Fibroblast of the aortic adventitia (primary cell): ENCODE data around the gene SETD5. TPM values are rescaled to one million over a fixed set of nuclear protein-coding genes. Genes with fewer than 3 reads are reported as not detected.
A peak's percentile ranks its signal among the peaks of the same experiment; 100 is the strongest.

ENCODE experiments used
- DNase-seq: peaks from one replicate; pipeline ENCODE4 v3.0.0-alpha.2; 2010; ENCODE audit warnings: low read depth
- H3K4me3 ChIP-seq: 2 replicates; pipeline ENCODE4 v1.5.1; 2011; ENCODE audit warnings: low read depth, mild to moderate bottlenecking, control low read depth, low read length, moderate library complexity
- total RNA-seq: library from RNA; depleted of rRNA; stranded (reverse); fragments of >200 nt; gene quantifications from 2 replicates; pipeline ENCODE4 v1.2.3, GENCODE V29; 2012; ENCODE audit warnings: low replicate concordance
- TF ChIP-seq, protein P1 (sequence below): IDR thresholded peaks from 2 replicates; pipeline ENCODE4 v1.5.1; 2011; ENCODE audit warnings: mild to moderate bottlenecking, low read length, control low read depth, inconsistent platforms; ENCODE audit not compliant: insufficient read depth

SETD5 gene
- total RNA-seq, 1 donor: 80.2 TPM

DNA sequence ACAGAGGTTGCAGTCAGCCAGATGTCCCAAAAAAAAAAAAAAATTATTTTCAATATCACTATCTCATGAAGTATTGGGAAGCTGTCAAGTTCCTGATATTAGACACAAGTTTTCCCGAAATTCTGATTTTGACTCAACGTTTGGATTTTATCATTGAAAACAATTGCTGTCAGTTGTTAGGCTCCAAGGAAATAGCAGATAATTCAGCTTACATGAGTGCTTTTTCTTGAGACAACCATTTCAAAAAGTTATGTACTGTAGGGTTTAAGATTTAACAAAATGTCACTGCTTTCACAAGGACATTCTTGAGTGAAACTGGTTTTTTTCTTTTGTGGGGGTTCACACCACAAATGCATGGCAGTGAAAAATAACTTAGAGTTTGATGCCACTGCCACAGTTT, 9.3 kb upstream of the SETD5 start:
- no peak overlapping the region for H3K4me3 ChIP-seq
- TF ChIP-seq, protein P1, sequence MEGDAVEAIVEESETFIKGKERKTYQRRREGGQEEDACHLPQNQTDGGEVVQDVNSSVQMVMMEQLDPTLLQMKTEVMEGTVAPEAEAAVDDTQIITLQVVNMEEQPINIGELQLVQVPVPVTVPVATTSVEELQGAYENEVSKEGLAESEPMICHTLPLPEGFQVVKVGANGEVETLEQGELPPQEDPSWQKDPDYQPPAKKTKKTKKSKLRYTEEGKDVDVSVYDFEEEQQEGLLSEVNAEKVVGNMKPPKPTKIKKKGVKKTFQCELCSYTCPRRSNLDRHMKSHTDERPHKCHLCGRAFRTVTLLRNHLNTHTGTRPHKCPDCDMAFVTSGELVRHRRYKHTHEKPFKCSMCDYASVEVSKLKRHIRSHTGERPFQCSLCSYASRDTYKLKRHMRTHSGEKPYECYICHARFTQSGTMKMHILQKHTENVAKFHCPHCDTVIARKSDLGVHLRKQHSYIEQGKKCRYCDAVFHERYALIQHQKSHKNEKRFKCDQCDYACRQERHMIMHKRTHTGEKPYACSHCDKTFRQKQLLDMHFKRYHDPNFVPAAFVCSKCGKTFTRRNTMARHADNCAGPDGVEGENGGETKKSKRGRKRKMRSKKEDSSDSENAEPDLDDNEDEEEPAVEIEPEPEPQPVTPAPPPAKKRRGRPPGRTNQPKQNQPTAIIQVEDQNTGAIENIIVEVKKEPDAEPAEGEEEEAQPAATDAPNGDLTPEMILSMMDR: no peak

DNA sequence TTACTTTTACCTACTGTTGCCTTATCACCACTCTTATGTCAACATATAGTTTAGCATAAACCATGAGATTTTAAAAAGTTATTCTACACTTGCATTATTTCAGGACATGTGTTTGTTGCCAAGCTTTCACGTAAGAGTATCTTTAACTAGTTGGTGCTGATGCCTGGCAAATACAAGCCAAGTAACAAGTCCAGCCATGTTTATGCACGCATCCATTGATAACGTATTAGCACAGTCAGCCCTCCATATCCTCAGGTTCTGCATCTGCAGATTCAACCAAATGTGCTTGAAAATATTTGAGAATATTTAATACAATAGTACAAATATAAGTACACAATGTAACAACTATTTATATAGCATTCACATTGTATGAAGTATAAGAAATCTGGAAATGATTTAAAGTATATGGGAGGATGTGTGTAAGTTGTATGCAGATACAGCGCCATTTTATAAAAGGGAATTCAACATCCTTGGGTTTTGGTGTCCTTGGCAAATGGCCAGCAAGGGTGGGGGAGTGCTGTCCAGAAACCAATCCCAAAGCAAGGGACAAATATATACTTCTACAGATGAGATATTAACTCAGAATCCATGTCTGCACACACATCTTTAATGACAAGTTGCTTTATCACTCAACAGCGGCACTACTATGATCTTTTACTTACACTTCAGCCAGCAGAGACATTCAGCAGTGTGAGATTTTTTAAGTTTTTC, 8.7 kb upstream of the SETD5 start:
- DNase-seq: no peak
- H3K4me3 ChIP-seq: no peak overlapping the region
- TF ChIP-seq, protein P1: no peak

More for the DNA sequence above, 9.3 kb upstream of the SETD5 start:
- no peak for DNase-seq

DNA sequence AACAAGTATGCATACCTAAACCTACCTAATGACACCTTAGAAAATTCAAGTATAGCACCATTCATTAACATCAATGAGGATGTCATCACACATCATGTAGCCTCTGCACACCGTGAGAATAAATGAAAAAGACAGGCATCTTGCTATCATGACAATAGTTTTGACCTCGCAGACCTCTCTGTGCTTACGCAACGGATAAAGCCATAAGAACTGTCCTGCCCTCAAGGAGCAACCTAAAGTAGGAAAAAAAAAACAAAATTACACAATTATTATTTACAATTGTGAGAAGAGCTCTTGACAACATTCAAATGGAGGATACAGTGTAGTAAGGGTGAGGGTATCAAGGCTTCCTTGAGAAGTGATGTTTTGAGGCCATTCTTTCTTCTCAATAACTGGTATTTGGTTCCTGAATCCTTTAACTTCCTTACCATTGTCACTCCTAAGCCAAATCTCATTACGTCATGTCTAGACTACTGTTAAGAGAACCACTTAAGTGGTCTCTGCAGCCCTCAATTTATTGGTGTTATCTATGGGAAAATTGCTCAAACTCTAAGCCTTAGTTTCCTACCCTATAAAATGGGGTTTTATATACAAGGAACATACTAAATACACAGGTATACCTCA, 7.0 kb upstream of the SETD5 start:
- TF ChIP-seq, protein P1: no peak
- no peak for DNase-seq
- H3K4me3 ChIP-seq: no peak overlapping the region

DNA sequence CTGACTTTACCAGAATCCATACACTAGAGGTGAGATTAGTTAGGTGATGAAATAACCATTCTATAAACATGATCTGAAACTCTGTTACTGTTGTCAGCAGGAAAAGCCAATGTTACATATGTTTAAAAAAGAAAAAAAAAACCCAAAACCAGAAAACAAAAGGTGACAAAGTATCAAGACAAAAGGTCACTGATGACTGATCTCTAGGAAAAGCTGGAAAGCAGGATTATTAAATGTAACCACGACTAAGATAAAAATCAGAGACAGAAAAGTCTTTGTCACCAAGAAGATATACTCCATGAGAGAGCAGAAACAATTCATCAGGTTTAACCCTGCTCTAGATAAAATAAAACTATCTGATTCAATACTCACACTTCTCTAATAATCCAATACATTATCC, 5.4 kb upstream of the SETD5 start:
- TF ChIP-seq, protein P1: no peak
- H3K4me3 ChIP-seq: no peak overlapping the region
- DNase-seq: no peak

DNA sequence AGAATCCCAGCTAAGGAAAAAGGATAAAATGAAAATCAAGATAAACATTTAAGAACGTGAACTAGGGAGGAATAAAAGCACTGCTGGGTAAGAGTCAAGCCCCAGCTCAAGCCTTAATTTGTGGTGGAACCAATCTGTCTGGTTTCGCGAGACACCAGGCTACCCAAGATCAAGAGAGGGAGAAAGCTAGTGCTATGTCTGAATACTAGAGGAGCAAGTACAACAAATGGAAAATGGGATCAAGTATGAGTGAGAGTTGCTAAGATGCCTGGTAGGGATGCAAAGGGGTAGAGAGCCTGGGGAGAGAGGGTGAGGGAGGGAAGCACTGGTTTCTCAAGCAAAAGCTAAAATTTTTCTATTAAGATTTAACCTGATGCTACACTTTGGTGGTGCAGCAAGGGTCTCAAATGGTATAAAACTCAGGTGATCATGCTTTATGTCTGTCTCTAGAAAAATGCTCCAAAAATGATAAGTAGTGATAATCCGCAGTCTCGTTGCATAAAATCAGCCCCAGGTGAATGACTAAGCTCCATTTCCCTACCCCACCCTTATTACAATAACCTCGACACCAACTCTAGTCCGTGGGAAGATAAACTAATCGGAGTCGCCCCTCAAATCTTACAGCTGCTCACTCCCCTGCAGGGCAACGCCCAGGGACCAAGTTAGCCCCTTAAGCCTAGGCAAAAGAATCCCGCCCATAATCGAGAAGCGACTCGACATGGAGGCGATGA, 1.7 kb upstream of the SETD5 start:
- no peak for DNase-seq
- peak overlapping the region; percentile 85 for H3K4me3 ChIP-seq
- TF ChIP-seq, protein P1: no peak

DNA sequence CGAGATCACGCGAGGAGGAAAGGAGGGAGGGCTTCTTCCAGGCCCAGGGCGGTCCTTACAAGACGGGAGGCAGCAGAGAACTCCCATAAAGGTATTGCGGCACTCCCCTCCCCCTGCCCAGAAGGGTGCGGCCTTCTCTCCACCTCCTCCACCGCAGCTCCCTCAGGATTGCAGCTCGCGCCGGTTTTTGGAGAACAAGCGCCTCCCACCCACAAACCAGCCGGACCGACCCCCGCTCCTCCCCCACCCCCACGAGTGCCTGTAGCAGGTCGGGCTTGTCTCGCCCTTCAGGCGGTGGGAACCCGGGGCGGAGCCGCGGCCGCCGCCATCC, 1.1 kb upstream of the SETD5 start:
- DNase-seq: peak; percentile 94
- TF ChIP-seq, protein P1: no peak
- H3K4me3 ChIP-seq: peak overlapping the region; percentile 85
